SK-N-SH (cell line): ENCODE results near the gene PTPRG. TPM values are rescaled to one million over a fixed set of nuclear protein-coding genes. Genes with fewer than 3 reads are reported as not detected.

Experiments used
- CTCF ChIA-PET: fragments of 300-600, 350-600 bp; formaldehyde crosslinking; extraction: SDS; loops from one replicate; lab custom pipeline; 2021; lab: Yijun Ruan, JAX
- POLR2A ChIA-PET: fragments of 350-600 bp; sonication (Branson Sonifier 250); formaldehyde crosslinking; extraction: SDS; loops from one replicate; lab custom pipeline; 2020; ENCODE audit warnings: antibody characterized with exemption, inconsistent platforms; lab: Yijun Ruan, JAX
- DNase-seq: peaks from one replicate; pipeline ENCODE4 v3.0.0; 2012
- H2AFZ ChIP-seq: fragments of 200-600 bp; sonication (generic); 2 replicates; pipeline ENCODE4 v1.8.1; 2016; ENCODE audit warnings: antibody characterized with exemption, mild to moderate bottlenecking, low read depth
- H3F3A ChIP-seq: fragments of 200-600 bp; sonication (generic); replicated peaks from 2 replicates; pipeline ENCODE3; 2016; ENCODE audit warnings: antibody characterized with exemption, mild to moderate bottlenecking; ENCODE audit not compliant: insufficient read depth
- H3K27ac ChIP-seq, 2 experiments: fragments of 200-500 bp in 1 of 2; fragments of 200-600 bp in 1 of 2; sonication (Bioruptor generic) in 1 of 2; sonication (generic), shearing (Covaris generic) in 1 of 2; 2 replicates each; pipeline versions ENCODE4 v1.5.1 to v1.6.1; 2014 to 2016; ENCODE audit warnings: low read depth in 2 of 2, inconsistent platforms in 1 of 2, low read length in 1 of 2, mild to moderate bottlenecking in 1 of 2, mixed read lengths in 1 of 2
- H3K27me3 ChIP-seq: fragments of 200-600 bp; sonication (generic), shearing (Covaris generic); 2 replicates; pipeline ENCODE4 v1.6.1; 2016; ENCODE audit warnings: mixed run types; ENCODE audit not compliant: insufficient read depth
- H3K36me3 ChIP-seq, 2 experiments: fragments of 200-500 bp in 1 of 2; fragments of 200-600 bp in 1 of 2; sonication (Bioruptor generic) in 1 of 2; sonication (generic) in 1 of 2; replicated peaks in 1 of 2; 2 replicates each; pipeline versions ENCODE3 to v1.5.1; 2014 to 2016; ENCODE audit warnings: low read length in 1 of 2, mild to moderate bottlenecking in 1 of 2; ENCODE audit not compliant: insufficient read depth in 2 of 2, control insufficient read depth in 1 of 2
- H3K4me1 ChIP-seq, 2 experiments: fragments of 200-500 bp in 1 of 2; fragments of 200-600 bp in 1 of 2; sonication (Bioruptor generic) in 1 of 2; sonication (generic), shearing (Covaris generic) in 1 of 2; 2 replicates each; pipeline versions ENCODE4 v1.5.1 to v1.6.1; 2014 to 2016; ENCODE audit warnings: low read depth in 1 of 2, low read length in 1 of 2, mixed run types in 1 of 2; ENCODE audit not compliant: insufficient read depth in 2 of 2, control insufficient read depth in 1 of 2
- H3K4me2 ChIP-seq: fragments of 200-600 bp; sonication (generic), shearing (Covaris generic); 2 replicates; pipeline ENCODE4 v1.6.1; 2017; ENCODE audit warnings: mixed run types
- H3K4me3 ChIP-seq, 2 experiments: fragments of 200-500 bp in 1 of 2; fragments of 200-600 bp in 1 of 2; sonication (Bioruptor generic) in 1 of 2; sonication (generic), shearing (Covaris generic) in 1 of 2; 2 replicates each; pipeline versions ENCODE4 v1.5.1 to v1.8.1; 2014 to 2016; ENCODE audit warnings: low read depth in 2 of 2, inconsistent platforms in 1 of 2, low read length in 1 of 2, mild to moderate bottlenecking in 1 of 2, mixed read lengths in 1 of 2, moderate library complexity in 1 of 2
- H3K79me2 ChIP-seq: fragments of 200-600 bp; sonication (generic); 2 replicates; pipeline ENCODE4 v1.8.1; 2017; ENCODE audit warnings: mild to moderate bottlenecking; ENCODE audit not compliant: insufficient read depth
- H3K9ac ChIP-seq: fragments of 200-600 bp; sonication (generic); 2 replicates; pipeline ENCODE4 v1.6.1; 2017; ENCODE audit warnings: mixed run types
- H3K9me2 ChIP-seq: fragments of 200-600 bp; sonication (generic); 2 replicates; pipeline ENCODE4 v1.6.1; 2017; ENCODE audit warnings: mixed run types
- H3K9me3 ChIP-seq: fragments of 200-600 bp; sonication (generic); 2 replicates; pipeline ENCODE4 v1.6.1; 2017; ENCODE audit warnings: mixed run types, mild to moderate bottlenecking, moderate library complexity
- H4K20me1 ChIP-seq: fragments of 200-600 bp; sonication (generic); 2 replicates; pipeline ENCODE4 v1.6.1; 2017; ENCODE audit warnings: mild to moderate bottlenecking, mixed run types; ENCODE audit not compliant: insufficient read depth
- CHD2 ChIP-seq: fragments of 150-350 bp; IDR thresholded peaks from 2 replicates; pipeline ENCODE4 v1.6.1; 2018; ENCODE audit warnings: low read length; ENCODE audit not compliant: partially characterized antibody
- ELF1 ChIP-seq: IDR thresholded peaks from 2 replicates; pipeline ENCODE4 v1.4.0; 2012
- NFIC ChIP-seq: IDR thresholded peaks from 2 replicates; pipeline ENCODE4 v1.4.0; 2012; ENCODE audit warnings: borderline replicate concordance
- RXRA ChIP-seq: IDR thresholded peaks from 2 replicates; pipeline ENCODE4 v1.4.0; 2012; ENCODE audit warnings: low read depth, mild to moderate bottlenecking, borderline replicate concordance
- YY1 ChIP-seq: IDR thresholded peaks from 2 replicates; pipeline ENCODE4 v1.4.0; 2012; ENCODE audit warnings: low read depth, mild to moderate bottlenecking
- WGBS: methylation state at CpG from one replicate; pipeline ENCODE4 v1.1.6; 2017; ENCODE audit warnings: low lambda C conversion rate; 5-methylcytosine and 5-hydroxymethylcytosine counted together
- polyA plus RNA-seq, 3 experiments: library from polyadenylated mRNA; depleted of rRNA; stranded (reverse); fragments of >200 nt; gene quantifications; 2 replicates each; pipeline ENCODE4 v1.2.3, GENCODE V29; 2012
- TF ChIP-seq, protein P1 (sequence below): IDR thresholded peaks from 2 replicates; pipeline ENCODE4 v1.6.1; 2012; ENCODE audit warnings: mild to moderate bottlenecking, low read depth, low read length, moderate library complexity
- TF ChIP-seq, protein P2 (sequence below): IDR thresholded peaks from 2 replicates; pipeline ENCODE4 v1.4.0; 2012; ENCODE audit warnings: low read depth, borderline replicate concordance
- TF ChIP-seq, protein P3 (sequence below): IDR thresholded peaks from 2 replicates; pipeline ENCODE4 v1.4.0; 2012; ENCODE audit warnings: low read depth, borderline replicate concordance
- TF ChIP-seq, protein P4 (sequence below): fragments of 150-350 bp; IDR thresholded peaks from 2 replicates; pipeline ENCODE4 v1.6.1; 2017; ENCODE audit warnings: antibody characterized with exemption, low read length, low read depth, borderline replicate concordance

Gene PTPRG
- polyA plus RNA-seq, 1 of the 3 experiments (the other 2 are of a cell fraction) = 14.1 TPM

DNA sequence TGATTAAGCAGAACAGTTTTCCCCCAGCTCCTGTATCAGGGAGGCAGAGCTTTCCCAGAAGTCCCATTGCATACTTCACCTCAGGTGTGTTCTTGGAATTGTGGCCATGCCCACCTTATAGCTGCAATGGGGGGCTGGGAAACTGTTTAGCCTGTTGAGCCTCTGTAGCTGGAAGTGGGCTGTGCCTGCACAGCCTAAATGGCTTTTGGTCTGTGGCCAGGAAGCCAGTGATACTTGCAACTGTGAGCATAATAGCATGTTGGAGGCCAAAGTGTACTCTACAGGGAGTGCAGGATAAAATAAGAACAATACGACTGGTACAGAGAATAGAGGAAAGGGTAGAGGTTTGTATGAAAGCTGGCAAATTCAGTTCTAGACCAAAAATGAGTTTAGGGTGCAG is 248.5 kb downstream of the PTPRG start (continued):
- TF ChIP-seq, protein P1, sequence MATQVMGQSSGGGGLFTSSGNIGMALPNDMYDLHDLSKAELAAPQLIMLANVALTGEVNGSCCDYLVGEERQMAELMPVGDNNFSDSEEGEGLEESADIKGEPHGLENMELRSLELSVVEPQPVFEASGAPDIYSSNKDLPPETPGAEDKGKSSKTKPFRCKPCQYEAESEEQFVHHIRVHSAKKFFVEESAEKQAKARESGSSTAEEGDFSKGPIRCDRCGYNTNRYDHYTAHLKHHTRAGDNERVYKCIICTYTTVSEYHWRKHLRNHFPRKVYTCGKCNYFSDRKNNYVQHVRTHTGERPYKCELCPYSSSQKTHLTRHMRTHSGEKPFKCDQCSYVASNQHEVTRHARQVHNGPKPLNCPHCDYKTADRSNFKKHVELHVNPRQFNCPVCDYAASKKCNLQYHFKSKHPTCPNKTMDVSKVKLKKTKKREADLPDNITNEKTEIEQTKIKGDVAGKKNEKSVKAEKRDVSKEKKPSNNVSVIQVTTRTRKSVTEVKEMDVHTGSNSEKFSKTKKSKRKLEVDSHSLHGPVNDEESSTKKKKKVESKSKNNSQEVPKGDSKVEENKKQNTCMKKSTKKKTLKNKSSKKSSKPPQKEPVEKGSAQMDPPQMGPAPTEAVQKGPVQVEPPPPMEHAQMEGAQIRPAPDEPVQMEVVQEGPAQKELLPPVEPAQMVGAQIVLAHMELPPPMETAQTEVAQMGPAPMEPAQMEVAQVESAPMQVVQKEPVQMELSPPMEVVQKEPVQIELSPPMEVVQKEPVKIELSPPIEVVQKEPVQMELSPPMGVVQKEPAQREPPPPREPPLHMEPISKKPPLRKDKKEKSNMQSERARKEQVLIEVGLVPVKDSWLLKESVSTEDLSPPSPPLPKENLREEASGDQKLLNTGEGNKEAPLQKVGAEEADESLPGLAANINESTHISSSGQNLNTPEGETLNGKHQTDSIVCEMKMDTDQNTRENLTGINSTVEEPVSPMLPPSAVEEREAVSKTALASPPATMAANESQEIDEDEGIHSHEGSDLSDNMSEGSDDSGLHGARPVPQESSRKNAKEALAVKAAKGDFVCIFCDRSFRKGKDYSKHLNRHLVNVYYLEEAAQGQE = no peak
- TF ChIP-seq CHD2 = no peak
- TF ChIP-seq, protein P2, sequence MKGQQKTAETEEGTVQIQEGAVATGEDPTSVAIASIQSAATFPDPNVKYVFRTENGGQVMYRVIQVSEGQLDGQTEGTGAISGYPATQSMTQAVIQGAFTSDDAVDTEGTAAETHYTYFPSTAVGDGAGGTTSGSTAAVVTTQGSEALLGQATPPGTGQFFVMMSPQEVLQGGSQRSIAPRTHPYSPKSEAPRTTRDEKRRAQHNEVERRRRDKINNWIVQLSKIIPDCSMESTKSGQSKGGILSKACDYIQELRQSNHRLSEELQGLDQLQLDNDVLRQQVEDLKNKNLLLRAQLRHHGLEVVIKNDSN = no peak

DNA sequence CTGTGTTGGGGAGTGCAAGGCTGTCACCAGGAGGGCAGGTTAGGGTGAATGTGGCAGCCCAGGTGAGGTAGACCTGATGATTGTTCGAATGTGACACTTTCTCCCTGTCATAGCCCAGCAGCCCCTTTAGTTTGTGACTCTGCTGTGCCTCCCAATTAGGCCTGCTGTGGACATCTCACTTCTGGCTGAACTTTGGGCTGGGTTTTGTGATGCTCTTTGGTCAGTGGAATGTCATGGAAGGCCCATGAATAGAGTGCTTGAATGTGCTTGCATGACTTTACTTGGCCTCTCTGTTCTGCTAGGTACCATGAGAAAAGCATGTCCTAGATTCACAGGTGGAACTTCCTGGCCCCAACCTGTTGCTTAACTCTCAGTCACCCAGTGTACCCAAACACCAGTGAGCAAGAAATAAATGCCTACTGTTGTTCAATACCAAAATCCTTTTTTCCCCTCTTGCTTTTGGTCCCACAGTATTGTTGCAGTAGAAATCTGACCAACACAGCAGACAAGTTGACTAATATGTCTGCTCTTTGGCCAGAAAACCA is 249.7 kb downstream of the PTPRG start:
- H3F3A ChIP-seq = no peaks in the 10 kb centered on the region
- H2AFZ ChIP-seq = no peak overlapping the region
- H3K4me1 ChIP-seq = peaks cover 0 to 21% of the 10 kb centered on the region in 2 experiments; a peak in 2 of 4 replicates
- H3K9me2 ChIP-seq = no peaks in the 10 kb centered on the region
- 80% methylated on average over 1 of the region's 1 CpG for WGBS
- H3K4me3 ChIP-seq = no peak overlapping the region
- H3K9ac ChIP-seq = no peak overlapping the region
- H3K36me3 ChIP-seq = no peaks in the 10 kb centered on the region
- H3K27me3 ChIP-seq = no peaks in the 10 kb centered on the region
- H3K4me2 ChIP-seq = no peak overlapping the region
- TF ChIP-seq, protein P3, sequence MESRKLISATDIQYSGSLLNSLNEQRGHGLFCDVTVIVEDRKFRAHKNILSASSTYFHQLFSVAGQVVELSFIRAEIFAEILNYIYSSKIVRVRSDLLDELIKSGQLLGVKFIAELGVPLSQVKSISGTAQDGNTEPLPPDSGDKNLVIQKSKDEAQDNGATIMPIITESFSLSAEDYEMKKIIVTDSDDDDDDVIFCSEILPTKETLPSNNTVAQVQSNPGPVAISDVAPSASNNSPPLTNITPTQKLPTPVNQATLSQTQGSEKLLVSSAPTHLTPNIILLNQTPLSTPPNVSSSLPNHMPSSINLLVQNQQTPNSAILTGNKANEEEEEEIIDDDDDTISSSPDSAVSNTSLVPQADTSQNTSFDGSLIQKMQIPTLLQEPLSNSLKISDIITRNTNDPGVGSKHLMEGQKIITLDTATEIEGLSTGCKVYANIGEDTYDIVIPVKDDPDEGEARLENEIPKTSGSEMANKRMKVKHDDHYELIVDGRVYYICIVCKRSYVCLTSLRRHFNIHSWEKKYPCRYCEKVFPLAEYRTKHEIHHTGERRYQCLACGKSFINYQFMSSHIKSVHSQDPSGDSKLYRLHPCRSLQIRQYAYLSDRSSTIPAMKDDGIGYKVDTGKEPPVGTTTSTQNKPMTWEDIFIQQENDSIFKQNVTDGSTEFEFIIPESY = no peak
- no peak for TF ChIP-seq ELF1
- TF ChIP-seq NFIC = no peak
- TF ChIP-seq, protein P4, sequence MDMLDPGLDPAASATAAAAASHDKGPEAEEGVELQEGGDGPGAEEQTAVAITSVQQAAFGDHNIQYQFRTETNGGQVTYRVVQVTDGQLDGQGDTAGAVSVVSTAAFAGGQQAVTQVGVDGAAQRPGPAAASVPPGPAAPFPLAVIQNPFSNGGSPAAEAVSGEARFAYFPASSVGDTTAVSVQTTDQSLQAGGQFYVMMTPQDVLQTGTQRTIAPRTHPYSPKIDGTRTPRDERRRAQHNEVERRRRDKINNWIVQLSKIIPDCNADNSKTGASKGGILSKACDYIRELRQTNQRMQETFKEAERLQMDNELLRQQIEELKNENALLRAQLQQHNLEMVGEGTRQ = no peak
- TF ChIP-seq RXRA = no peak
- TF ChIP-seq YY1 = no peak
- TF ChIP-seq, all 33 proteins: peak for 0
- no peak for DNase-seq
- H3K9me3 ChIP-seq = no peaks in the 10 kb centered on the region
- H4K20me1 ChIP-seq = peaks cover 5% of the 10 kb centered on the region; the same call in 1 of the 2 replicates
- POLR2A ChIA-PET = no interaction called here
- CTCF ChIA-PET = no interaction called here
- H3K27ac ChIP-seq = no peak overlapping the region
- no peaks in the 10 kb centered on the region for H3K79me2 ChIP-seq
